ENCODE results near the gene FCAMR.

Gene FCAMR

DNA sequence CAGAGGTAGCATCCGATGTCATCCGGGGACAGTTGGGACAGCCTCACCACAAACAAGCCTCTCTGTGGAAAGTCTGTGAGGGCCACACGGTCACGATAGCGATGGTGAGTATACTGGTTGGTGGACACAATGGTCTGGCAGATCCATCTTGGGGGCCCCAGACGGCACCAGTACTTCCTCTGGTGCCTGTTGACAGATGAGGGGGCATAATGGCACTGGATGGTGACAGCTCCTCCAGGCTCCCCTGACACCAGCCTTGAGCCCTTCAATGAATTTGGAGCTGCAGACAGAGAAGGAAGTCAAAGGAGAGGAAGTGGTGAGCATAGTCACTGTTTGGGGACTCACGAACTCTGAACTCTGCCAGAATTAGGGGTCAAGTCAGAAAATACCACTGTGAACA lies 8.0 kb downstream of the FCAMR start:
- no peak overlapping the region for H3K27ac ChIP-seq
- no peak for DNase-seq (ENCODE audit: low read depth, low spot score)

DNA sequence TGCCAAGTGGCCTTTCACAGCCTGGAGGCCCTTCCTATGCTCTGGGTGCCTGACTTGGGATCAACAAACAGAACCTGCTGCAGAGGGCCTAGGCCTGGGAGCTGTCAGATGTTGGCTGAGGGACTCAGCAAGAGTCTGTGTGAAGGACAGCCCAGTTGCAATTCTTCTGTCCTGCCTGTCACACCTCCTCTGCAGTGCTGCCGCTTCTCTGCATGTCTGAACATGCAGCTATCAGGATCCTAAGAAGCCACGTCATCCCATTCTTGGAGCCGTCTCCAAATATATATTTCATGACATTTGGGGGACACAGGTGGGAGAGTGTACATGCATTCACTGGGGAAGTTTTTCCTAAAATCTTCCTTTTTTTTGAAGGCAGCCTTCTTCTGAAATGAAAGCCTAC lies 8.6 kb downstream of the FCAMR start:
- DNase-seq (ENCODE audit: low read depth, low spot score): peak; percentile 31
- H3K27ac ChIP-seq: no peak overlapping the region

DNA sequence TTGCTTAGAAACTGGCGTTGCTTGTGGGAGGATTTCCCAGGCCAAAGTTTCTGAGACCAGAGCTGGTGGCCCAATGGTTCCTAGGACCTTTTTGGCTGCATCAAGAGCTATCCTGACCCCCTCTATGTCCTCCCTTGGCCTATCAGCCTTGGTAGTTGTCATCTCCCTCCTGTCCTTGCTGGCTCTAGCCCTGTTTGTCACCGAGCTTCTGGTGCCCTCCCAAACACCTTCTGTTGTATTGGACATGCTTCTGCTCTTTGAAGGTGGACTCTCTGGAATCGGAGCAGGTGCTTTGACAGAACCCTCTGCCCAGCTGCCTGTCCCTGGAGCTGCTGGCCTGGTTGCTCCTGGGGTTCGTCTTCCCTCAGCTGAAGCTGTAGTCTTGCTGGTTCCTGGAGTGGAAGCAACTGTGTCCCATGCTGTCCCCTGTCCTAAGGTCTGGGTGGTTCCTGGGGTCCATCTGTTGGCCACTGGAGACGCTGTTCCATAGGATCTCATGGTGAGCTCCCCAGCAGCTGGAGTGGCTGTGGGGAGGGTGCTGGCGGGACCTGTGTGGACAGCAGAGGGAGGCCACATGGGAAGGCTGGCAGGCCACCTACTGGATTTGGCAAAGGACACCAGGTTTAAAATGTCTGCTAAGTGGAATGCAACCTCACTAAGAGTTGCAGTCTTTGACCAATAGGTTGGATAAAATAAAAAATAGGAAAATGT lies 9.4 kb downstream of the FCAMR start:
- H3K27ac ChIP-seq: no peak overlapping the region
- DNase-seq (ENCODE audit: low read depth, low spot score): no peak

DNA sequence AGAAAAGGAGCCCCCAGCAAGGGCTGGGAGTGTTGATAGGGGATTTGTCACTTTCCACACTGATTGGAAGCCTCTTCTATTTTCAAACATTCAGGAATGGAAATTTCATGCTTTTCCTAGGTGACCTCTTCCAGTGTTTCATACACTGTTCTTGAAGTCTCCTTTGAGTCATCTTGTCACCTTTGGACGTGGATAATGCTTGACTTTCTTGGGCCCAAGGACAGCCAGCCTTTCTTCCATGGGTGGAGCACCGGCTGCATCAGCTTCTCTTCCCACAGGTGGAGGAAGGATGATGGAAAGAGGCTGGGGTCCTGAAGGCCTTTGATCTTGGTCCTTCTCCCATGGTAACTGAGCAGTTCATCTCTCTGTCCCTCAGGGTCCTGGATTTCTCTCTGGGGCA lies 12.1 kb downstream of the FCAMR start:
- DNase-seq (ENCODE audit: low read depth, low spot score): no peak
- H3K27ac ChIP-seq: no peak overlapping the region

DNA sequence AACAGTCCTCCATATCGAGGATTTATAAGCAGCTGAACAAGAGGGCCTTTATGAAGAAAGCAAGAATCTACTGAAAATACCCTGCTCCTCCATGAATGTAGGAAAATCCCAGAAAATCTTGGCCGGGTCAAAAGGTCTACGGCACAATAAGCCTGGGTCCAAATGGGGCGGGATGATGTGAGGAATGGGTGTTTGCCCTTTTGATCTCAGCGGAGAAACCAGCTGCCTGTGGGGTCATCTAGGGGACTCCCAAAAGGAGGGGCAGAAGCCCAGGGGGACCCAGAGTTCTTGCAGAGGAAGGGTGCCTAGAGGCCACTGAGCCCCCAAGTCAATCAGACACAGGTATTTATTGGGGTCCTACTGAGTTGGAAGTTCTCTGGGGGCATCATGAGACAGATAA lies 12.6 kb downstream of the FCAMR start:
- H3K27ac ChIP-seq: no peak overlapping the region
- DNase-seq (ENCODE audit: low read depth, low spot score): no peak

DNA sequence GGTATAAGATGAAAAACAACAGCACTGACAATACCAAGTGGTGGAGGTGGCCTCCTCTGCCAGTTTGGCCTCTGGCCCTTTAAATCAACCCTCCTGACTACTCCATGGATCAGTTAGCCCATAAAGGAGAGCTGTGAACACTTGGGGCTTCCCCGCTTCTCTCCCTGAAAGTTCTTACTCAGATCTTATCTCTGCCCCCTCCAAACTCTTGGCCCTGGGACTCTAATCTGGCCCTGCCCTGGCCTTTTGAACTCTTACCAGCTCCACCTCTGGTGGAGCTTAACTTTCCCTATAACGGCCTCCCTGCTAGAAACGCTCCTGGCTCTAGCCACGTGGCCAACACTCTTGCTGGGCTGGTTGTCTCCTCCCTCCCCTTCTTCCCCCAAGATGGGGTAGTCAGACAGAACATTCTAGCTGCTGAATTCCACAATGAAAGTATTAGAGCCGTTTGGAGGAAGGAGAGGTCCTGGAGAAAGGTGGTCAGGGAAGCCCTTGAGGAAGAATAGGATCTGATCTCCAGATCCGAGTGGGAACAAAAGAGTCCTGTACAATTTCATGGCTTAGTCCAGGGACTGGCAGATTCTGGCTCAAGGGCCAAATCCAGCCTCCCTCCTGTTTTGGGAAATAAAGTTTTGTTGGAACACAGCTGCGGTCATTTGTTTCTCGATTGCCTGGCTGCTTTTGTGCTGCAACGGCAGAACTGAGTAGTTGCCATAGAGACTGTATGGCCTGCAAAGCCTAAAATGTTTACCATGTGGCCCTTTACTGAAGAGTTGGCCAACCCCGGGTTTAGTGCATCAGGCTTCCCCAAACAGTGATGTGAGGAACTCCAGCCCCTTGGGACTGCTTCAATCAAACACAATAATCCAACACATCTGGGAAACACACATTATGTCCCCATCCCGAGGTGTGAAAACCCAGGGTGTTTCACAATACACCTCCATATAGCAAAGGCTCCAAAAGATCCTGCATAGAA lies 14.5 kb downstream of the FCAMR start:
- DNase-seq (ENCODE audit: low read depth, low spot score): no peak
- no peak overlapping the region for H3K27ac ChIP-seq

DNA sequence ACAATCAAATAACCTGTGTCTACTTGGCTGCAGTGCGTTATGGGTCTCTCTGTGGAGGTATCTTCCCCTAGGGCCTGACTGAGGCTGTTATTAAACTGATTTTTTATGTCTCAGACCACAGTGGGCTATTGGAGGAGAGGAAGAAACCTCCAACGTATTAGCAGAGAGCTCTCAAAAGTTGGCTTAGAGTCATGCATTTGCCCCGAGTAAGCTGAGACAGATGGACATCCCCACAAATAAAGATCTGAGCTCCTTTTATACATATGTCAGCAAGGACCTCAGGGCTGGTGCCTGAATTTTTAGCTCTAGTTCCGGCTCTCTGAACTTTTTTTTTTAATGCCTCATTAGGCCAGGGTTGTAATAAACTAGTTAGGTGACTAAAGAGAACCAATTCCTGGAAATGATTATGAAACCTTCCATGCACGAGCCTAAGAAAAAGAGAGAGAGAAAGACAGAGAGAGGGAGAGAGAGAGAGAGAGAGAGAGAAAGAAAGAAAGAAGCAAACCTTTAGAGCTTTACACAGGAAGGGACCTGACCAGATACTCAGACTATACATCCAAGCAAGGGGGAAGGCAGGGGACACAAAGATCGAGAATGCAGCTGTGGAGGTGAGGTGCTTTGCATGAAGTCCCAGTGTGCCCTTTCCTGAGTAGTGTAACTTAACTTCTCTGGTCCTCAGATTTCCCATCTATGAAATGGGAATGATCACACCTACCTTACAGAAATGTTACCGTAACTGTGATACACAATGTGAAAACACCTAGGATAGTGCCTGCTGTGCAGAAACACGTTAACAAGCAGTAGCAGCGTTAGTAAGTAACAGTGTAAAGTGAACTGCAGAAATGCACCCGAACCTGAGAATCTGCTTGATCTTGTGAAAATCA lies 15.6 kb downstream of the FCAMR start:
- H3K27ac ChIP-seq: no peak overlapping the region
- DNase-seq (ENCODE audit: low read depth, low spot score): no peak

DNA sequence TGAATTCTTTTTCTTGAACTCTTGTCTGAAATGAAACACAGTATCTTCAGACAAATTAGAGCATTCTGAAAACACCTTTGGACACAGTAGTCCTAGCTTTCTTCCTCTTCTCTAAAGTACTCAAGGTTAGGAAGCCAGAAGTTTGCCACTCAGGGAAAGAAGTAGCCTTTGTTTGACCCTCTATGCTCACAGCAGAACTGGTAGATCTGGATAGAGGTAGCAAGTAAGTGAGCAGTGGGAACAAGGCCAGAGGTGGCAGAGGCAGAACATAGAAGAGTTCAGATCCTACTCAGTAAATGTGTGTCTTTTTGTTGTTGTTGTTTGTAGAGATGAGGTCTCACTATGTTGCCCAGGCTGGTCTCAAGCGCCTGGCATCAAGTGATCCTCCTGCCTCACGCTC lies 16.6 kb downstream of the FCAMR start:
- H3K27ac ChIP-seq: no peak overlapping the region
- DNase-seq (ENCODE audit: low read depth, low spot score): no peak

DNA sequence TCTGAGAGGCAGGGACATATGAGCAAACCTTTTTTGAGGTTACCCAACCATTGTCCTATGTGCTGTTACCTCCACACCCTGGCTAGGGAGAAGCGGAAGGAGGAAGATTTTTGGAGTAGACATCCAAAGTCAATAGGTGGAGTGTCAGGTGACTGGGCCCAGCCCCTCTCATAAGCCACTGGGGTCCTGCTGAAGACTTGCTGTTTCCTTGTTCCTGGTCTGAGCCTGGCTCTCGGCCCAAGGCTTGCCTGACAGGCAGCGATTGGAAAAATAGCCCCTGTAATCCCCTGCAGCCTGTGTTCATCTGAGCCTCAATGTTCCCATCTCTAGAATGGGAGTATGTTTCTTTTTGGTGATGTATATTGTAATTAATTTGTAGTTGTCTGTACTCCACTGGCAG lies 17.1 kb downstream of the FCAMR start:
- DNase-seq (ENCODE audit: low read depth, low spot score): no peak
- H3K27ac ChIP-seq: no peak overlapping the region

DNA sequence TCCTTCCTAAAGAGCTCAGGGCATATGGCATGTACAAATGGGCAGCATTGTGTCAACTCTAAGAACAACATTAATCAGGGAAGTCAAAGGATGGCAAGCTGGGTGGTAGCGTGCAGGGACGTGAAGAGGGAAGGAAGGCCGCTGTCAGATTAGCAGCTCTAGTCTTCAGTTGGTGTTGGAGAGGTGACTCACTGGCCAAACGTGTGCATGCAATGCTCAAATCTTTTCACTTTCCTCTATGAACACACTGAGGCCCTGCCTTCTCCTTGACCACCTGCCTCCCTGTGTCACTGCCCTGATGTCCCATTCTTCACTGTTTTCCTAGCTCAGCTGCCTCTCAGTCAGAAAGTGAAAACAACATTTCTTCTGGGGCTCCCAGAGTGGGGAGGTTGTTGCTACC lies 18.1 kb downstream of the FCAMR start:
- no peak overlapping the region for H3K27ac ChIP-seq
- DNase-seq (ENCODE audit: low read depth, low spot score): peak; percentile 59

DNA sequence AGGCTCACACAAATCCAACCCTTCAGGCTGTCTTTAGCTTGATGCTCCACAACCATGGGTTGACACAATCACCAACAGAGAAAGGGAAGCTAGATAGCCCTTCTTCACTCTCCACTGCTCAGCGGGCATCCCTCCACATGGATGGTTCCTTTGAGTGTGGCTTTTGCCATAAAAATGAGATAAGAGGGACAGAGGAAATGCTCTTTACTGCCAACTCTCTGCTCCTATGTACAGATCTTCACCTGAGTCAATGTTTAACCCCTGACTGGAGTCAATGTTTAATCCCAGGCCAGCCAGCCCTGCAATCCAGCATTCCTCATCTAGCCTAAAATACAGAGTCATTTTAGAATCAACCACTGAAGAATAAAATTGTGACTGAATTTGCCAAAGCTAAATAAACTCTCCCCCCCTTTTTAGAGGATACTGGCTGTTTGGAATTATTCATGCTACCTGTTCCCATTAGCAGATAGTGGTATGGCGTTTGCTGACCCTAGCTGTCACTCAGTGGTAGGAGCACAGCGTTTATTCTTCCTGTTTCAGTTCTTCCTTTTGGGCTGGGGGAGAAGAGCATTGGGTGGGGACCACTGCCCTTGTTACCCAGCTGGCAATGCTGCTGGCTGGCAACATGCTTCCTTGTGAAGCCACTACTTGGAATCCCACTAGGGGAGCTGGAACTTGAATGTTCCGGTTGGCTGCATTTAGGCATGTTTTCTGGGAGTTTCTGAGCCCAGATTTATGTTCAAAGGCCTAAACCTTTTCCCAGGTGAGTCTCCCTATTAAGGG lies 18.8 kb downstream of the FCAMR start:
- no peak overlapping the region for H3K27ac ChIP-seq
- no peak for DNase-seq (ENCODE audit: low read depth, low spot score)

DNA sequence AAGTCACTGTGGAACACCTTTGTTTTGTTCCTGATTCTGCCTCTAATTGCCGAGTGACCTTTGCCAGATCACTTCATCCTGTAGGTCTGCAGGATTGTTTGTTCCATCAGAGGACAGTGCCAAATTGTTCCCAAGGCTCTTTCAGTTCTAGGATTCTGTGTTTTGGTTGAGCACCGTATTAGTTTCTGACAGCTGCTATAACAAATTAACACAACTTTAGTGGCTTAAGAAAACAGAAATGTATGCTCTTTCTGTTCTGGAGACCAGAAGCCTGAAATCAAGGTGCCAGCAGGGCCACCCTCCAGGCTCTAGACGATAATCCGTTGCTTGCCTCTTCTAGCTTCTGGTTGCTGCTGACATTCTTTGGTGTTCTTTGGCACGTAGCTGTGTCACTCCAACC lies 20.6 kb downstream of the FCAMR start:
- no peak overlapping the region for H3K27ac ChIP-seq
- DNase-seq (ENCODE audit: low read depth, low spot score): no peak

DNA sequence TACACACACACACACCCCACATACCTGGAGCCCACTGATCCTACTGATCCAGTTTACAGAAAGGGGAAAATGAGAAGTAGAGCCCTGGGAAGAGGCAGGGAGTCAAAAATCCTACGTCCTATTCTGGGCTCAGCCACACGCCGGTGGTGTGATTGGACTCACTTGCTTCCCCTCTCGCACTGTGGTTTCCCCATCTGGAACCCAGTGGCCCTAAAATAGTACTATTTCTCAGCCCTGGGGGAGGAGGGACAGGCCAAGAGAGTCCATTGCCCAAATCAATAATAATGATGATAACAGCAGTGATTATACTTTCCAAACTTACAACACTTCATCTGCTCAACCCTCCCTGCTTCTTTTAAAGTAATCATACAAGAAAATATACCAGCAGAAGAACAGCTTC lies 21.1 kb downstream of the FCAMR start:
- no peak overlapping the region for H3K27ac ChIP-seq

DNA sequence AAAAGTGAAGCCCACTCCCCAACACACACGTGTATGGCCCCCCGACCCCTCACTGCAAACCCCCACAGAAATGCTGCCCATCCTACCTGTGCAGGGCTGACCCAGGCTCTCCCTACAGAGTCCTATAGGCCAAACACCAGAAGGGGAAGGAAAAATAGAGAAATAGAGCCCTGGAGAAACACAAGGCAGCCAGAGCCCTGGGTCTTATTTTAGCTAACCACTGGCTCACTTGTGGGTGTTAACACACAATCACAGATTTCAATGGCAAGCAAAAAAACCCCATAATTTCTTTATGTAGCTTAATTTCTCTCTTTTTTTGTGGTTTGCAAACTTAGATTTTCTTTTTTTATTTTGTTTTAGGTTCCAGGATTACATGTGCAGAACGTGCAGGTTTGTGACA lies 23.0 kb downstream of the FCAMR start:
- H3K27ac ChIP-seq: no peak overlapping the region
- DNase-seq (ENCODE audit: low read depth, low spot score): no peak

More for the DNA sequence above, 21.1 kb downstream of the FCAMR start:
- DNase-seq (ENCODE audit: low read depth, low spot score): no peak

DNA sequence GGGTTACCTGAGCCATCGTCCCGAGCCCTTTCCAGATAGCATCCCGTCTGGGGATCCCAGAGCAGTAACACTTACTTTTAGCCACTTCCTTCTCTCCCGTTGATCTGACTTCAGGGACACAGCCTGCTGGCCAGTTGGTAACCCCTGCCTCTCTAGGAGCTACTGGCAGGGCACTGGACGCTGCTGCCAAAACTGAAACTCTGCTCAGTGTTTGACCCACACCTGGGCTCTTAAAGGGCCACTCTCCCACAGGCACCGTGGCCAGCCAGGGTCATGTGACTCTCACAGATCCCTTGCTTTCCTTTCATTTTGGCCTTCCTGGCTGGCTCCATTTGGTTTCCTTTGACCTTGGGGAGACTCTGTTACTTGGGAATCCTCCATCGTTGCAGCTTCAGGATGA lies 24.0 kb downstream of the FCAMR start, which contains the start of gene PIGR:
Gene PIGR, minus strand, starts transcription at position 206 of the 400 bp plus-strand sequence. CDS start 5,935 bp downstream, outside the sequence.
- no peak for DNase-seq (ENCODE audit: low read depth, low spot score)
- no peak within 1 kb of the TSS for H3K27ac ChIP-seq

DNA sequence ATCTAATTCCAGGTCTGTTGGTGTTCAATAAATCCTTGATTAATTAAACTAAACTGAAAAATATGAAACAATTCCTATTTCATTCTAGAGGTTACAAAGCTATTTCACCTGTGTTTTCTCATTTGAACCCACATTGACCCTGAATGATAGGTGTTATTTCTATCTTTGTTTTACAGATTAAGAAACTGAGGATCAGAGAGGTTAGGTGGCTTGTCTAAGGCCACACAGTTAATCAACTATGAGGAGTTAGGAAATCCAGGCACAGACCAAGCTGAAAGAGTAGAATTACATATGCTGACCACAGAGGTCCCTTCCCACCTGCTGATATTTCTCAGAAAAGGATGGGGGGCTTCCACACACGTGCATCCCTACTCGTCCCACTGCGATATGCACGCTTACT lies 24.5 kb downstream of the FCAMR start:
- H3K27ac ChIP-seq: no peak overlapping the region

DNA sequence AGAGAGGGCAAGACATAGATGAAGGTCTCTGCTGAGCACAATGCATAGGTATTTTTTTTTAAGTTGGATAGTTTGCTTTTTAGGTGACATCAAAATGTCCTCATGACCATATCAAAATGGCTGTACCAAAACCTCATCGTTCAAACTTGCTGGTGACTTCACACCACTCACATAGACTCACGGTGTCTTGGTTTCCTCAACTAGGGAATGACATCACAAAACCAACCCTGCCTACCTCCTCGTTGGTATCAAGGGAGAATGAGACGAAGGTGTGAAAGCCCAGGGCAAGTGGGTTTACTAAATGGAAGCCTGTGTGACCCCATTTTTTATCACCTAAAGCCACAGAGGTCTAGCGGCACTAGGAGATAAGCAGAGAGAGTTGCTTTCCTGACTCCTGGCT lies 25.6 kb downstream of the FCAMR start:
- no peak overlapping the region for H3K27ac ChIP-seq
- no peak for DNase-seq (ENCODE audit: low read depth, low spot score)

More for the DNA sequence above, 24.5 kb downstream of the FCAMR start:
- DNase-seq (ENCODE audit: low read depth, low spot score): no peak

DNA sequence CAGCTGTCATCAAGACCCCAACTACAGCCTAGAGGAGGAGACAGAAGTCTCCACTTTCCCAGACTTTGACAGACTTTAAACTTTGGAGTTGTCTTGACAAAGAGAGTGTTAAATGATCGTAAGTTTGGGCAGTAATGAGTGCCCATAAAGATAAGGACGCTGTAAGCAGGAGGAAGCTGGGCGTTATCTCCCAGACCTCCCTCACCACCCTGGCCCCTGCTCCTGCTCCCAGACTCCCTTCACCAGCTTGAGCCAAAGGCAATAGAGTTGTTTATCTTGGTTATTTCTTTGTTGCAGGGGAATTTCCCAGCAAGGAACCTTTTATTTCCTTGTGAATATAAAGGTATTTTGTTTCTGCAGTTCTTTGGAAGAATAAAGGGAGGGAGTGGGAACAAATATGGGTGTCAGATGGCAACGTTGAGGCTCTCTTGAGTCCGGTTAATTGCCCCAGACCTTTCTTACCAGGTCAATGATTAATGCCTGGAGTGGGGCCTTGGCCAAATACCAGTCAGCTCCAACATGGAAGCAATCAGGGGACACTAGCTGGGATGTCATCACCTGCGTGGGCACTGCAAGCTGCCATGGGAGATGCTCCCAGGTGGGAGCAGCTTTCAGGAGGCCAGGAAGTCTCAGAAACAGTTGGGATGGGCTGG lies 28.4 kb downstream of the FCAMR start:
- no peak overlapping the region for H3K27ac ChIP-seq
- no peak for DNase-seq (ENCODE audit: low read depth, low spot score)

DNA sequence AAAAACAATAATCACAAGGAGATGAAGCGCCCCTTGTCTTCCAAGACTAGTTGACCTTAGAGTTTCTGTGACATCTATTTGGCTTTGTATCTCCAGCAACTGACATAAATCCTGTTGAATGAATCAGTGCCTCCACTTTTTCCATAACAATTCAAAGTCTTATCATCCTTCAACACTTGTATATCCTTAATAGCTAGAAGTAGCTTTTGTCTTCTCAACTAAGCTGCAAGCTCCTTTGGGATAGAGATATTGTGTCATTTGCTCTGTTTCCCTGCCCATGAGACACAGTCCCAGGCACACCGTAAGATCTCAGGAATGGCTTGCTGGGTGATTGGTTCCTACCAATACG lies 29.7 kb downstream of the FCAMR start:
- peak overlapping the region; percentile 59 for H3K27ac ChIP-seq
- DNase-seq (ENCODE audit: low read depth, low spot score): no peak
